A673 (cell line): ENCODE measurements around the gene RDX. TPM values are rescaled to one million over a fixed set of nuclear protein-coding genes. Genes with fewer than 3 reads are reported as not detected.

ENCODE experiments used
- BruUV-seq: library from RNA; stranded (reverse); fragments of 400-500 nt; replicated peaks from 2 replicates; lab custom pipeline; 2021; lab: Mats Ljungman, UMichigan
- CTCF ChIA-PET: fragments of 300-600 bp; sonication (Branson Sonifier 250); formaldehyde crosslinking; loops from one replicate; lab custom pipeline; 2022; ENCODE audit warnings: antibody characterized with exemption; lab: Charles Lee
- POLR2A ChIA-PET: fragments of 300-600 bp; sonication (Branson Sonifier 250); formaldehyde crosslinking; loops from one replicate; lab custom pipeline; 2022; ENCODE audit warnings: antibody characterized with exemption; ENCODE audit not compliant: low non-redundant PET; lab: Charles Lee
- DNase-seq: peaks from one replicate; pipeline ENCODE4 v3.0.0-alpha.2; 2015; ENCODE audit warnings: low spot score
- H3K27ac ChIP-seq: fragments of 200-600 bp; sonication (generic); 2 replicates; pipeline ENCODE4 v1.5.1; 2016; ENCODE audit warnings: mixed run types, low read depth, mild to moderate bottlenecking, mixed read lengths, antibody characterized with exemption, low read length; ENCODE audit not compliant: poor library complexity, severe bottlenecking
- H3K27me3 ChIP-seq: fragments of 200-600 bp; sonication (generic); replicated peaks from 2 replicates; pipeline ENCODE4 v1.6.1; 2017; ENCODE audit warnings: mixed run types, low read depth, mild to moderate bottlenecking, mixed read lengths, antibody characterized with exemption, low read length; ENCODE audit not compliant: insufficient read depth, poor library complexity
- H3K36me3 ChIP-seq: fragments of 200-600 bp; sonication (generic); 2 replicates; pipeline ENCODE4 v1.6.1; 2016; ENCODE audit warnings: mixed run types, mild to moderate bottlenecking, mixed read lengths, antibody characterized with exemption, low read length; ENCODE audit not compliant: insufficient read depth, poor library complexity, severe bottlenecking
- H3K4me1 ChIP-seq: fragments of 200-600 bp; sonication (generic); 2 replicates; pipeline ENCODE4 v1.6.1; 2017; ENCODE audit warnings: mixed run types, mild to moderate bottlenecking, mixed read lengths, antibody characterized with exemption, low read length; ENCODE audit not compliant: insufficient read depth, poor library complexity, severe bottlenecking
- H3K4me3 ChIP-seq: fragments of 200-600 bp; sonication (generic); 2 replicates; pipeline ENCODE4 v1.5.1; 2016; ENCODE audit warnings: low read depth, mixed run types, mild to moderate bottlenecking, mixed read lengths, low read length; ENCODE audit not compliant: poor library complexity, severe bottlenecking
- H3K9me3 ChIP-seq: fragments of 200-600 bp; sonication (generic); 2 replicates; pipeline ENCODE4 v1.6.1; 2016; ENCODE audit warnings: mixed run types, low read depth, mild to moderate bottlenecking, mixed read lengths, antibody characterized with exemption, low read length; ENCODE audit not compliant: poor library complexity, severe bottlenecking
- EZH2 ChIP-seq: fragments of 200-600 bp; sonication (generic); IDR thresholded peaks from 2 replicates; pipeline ENCODE4 v1.6.1; 2017; ENCODE audit warnings: borderline replicate concordance, low read depth, mild to moderate bottlenecking, mixed read lengths, antibody characterized with exemption, low read length; ENCODE audit not compliant: poor library complexity, severe bottlenecking
- intact Hi-C: fragments of 100-400 bp; cut with micrococcal nuclease; formaldehyde crosslinking; loops from one replicate; pipeline ENCODE4 v1.10.0; 2022; ENCODE audit not compliant: unreplicated experiment
- total RNA-seq: library from RNA; stranded (reverse); gene quantifications from 2 replicates; pipeline ENCODE4 v1.2.3, GENCODE V29; 2021
- TF ChIP-seq, protein P1 (sequence below): fragments of 300-800, 200-600 bp; sonication (generic); conservative IDR thresholded peaks from 2 replicates; pipeline ENCODE4 v1.5.1; 2017; ENCODE audit warnings: low read depth, mild to moderate bottlenecking, antibody characterized with exemption, low read length, moderate library complexity, mixed read lengths

The RDX gene
- total RNA-seq, 1 experiment from 2014 or later = 395 TPM

DNA sequence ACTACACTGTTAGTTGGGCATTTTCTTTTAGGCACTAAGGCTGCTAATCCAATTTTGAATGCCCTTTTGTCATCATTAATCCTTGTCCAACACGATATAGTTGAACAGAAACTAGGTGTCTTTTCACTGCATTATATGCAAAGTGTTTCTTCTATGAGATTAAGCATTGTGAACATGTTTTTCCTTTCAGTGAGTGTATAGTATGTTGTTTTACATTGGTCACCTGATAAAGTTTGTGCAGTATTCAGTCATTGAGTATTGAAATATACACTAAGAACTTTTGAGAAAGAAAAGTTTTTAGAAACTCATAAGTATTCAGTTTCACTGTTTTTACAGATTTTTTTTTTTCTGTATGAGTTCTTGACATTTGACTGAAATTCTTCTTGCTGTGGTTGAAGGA is 144.2 kb downstream of the RDX start:
- no peaks in the 10 kb centered on the region for H3K27me3 ChIP-seq
- no peak overlapping the region for H3K27ac ChIP-seq
- no peaks in the 10 kb centered on the region for H3K36me3 ChIP-seq
- DNase-seq = no peak
- no TSS peak for BruUV-seq
- intact Hi-C loops = no loop called here
- no peak for TF ChIP-seq EZH2
- TF ChIP-seq, protein P1, sequence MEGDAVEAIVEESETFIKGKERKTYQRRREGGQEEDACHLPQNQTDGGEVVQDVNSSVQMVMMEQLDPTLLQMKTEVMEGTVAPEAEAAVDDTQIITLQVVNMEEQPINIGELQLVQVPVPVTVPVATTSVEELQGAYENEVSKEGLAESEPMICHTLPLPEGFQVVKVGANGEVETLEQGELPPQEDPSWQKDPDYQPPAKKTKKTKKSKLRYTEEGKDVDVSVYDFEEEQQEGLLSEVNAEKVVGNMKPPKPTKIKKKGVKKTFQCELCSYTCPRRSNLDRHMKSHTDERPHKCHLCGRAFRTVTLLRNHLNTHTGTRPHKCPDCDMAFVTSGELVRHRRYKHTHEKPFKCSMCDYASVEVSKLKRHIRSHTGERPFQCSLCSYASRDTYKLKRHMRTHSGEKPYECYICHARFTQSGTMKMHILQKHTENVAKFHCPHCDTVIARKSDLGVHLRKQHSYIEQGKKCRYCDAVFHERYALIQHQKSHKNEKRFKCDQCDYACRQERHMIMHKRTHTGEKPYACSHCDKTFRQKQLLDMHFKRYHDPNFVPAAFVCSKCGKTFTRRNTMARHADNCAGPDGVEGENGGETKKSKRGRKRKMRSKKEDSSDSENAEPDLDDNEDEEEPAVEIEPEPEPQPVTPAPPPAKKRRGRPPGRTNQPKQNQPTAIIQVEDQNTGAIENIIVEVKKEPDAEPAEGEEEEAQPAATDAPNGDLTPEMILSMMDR = no peak
- ChIA-PET CTCF (no interaction called here), POLR2A (no interaction called here)
- no peak overlapping the region for H3K4me3 ChIP-seq
- peaks cover 38% of the 10 kb centered on the region for H3K4me1 ChIP-seq
- H3K9me3 ChIP-seq = no peaks in the 10 kb centered on the region

DNA sequence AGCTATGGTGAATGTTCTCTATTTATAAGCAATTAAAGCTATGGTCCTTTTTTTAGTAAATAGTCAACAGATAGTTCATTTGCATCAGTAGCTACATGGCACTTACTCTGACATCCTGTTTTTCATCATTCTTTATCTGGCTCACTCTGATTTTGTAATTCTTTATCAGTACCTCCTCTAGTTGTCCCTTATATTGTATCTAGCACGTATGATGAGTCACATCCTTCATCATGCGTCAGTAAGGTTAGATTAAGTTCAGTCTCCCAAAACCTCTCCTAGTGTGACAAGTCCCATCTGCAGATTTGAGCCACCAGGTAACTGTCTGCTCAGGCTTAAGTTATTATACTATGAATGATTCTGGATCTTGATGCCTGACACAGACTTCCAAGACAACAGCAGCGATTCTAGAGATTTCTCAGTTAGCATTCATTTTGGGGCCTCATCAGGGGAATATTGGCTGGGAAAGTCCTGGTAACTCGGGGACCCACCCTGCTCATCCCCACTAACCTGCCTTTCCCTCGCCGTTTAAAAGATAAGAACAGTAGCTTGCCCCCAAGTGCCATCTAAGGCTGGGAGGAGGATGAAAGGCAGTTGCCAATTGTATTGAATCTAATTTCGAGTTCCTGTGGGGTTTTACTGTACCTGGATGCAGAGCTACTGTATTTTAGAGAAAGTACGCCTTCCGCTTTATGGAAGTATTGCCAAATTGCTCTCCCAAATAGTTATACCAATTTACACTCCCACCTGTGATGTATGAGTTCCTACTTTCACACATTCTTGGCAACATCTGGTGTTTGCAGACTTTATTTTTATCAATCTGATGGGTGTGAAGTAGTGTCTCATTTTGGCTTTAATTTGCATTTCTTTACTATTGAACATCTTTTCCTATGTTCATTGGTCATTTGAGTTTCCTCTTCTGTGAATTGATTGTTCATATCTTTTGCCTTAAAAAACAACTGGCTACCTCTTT is 147.4 kb downstream of the RDX start:
- CTCF ChIA-PET = no interaction called here
- no TSS peak for BruUV-seq
- TF ChIP-seq EZH2 = no peak
- TF ChIP-seq, protein P1 = no peak
- Histone ChIP-seq H3K27me3 (no peaks in the 10 kb centered on the region), H3K4me1 (peaks cover 42% of the 10 kb centered on the region), H3K4me3 (no peak overlapping the region), H3K36me3 (no peaks in the 10 kb centered on the region), H3K27ac (peak overlapping the region; percentile 6), H3K9me3 (no peaks in the 10 kb centered on the region)
- DNase-seq = peak; percentile 55
- intact Hi-C loops = no loop called here
- POLR2A ChIA-PET = interaction anchor here (0.6 kb wide), 1 partner anchor 140 kb away, joined by 4 read pairs; no protein-coding TSS in a partner anchor

GRCh38 chr11:110147962-110148709 is 148.3 kb downstream of the RDX start:
- intact Hi-C loops = no loop called here
- H3K4me1 ChIP-seq = peaks cover 42% of the 10 kb centered on the region
- no peak overlapping the region for H3K27ac ChIP-seq
- CTCF ChIA-PET = no interaction called here
- BruUV-seq = no TSS peak
- no peak for DNase-seq
- H3K36me3 ChIP-seq = no peaks in the 10 kb centered on the region
- H3K9me3 ChIP-seq = no peaks in the 10 kb centered on the region
- no peaks in the 10 kb centered on the region for H3K27me3 ChIP-seq
- TF ChIP-seq EZH2 = no peak
- TF ChIP-seq, protein P1 = no peak
- POLR2A ChIA-PET = interaction anchor here (0.6 kb wide), 1 partner anchor 141 kb away, joined by 4 read pairs; no protein-coding TSS in a partner anchor
- no peak overlapping the region for H3K4me3 ChIP-seq
